Measurements from ENCODE around the gene MYCBPAP. TPM values are rescaled to one million over a fixed set of nuclear protein-coding genes. Genes with fewer than 3 reads are reported as not detected.
A peak's percentile ranks its signal among the peaks of the same experiment; 100 is the strongest.

MYCBPAP gene
- total and polyA plus RNA-seq, 3 donors from 2014 or later, result 75.9 to 315 (median 91.7) TPM

DNA sequence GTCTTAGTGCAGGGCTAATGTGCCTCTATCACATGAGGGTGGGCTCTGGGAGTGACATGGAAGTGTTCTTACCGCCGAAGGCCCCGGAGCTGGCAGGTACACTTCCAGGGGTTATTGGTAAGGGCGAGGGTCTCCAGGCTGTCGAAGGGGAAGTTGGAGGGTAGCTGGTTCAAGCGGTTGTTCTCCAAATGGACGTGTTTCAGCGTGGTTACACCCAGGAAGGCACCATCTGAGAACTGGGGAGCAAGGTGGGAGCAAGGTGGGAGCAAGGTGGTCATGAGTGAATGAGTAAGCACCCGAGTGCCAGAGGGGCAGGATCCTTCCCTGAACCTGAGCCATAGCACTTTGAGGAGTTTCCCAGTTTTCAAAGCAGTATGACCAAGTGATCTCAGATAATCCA is 42.6 kb upstream of the MYCBPAP start:
- Histone ChIP-seq H3K9me3 (no peaks in the 10 kb centered on the region), H3K36me3 (ENCODE audit: low read depth, missing control alignments) (no peaks in the 10 kb centered on the region), H3K27ac (no peak overlapping the region), H3K4me3 (no peak overlapping the region), H3K27me3 (no peaks in the 10 kb centered on the region), H3K4me1 (peaks cover 33% of the 10 kb centered on the region)
- no peak for TF ChIP-seq POLR2A (IDR thresholded peaks at IDR 0.05)
- TF ChIP-seq, protein P1, sequence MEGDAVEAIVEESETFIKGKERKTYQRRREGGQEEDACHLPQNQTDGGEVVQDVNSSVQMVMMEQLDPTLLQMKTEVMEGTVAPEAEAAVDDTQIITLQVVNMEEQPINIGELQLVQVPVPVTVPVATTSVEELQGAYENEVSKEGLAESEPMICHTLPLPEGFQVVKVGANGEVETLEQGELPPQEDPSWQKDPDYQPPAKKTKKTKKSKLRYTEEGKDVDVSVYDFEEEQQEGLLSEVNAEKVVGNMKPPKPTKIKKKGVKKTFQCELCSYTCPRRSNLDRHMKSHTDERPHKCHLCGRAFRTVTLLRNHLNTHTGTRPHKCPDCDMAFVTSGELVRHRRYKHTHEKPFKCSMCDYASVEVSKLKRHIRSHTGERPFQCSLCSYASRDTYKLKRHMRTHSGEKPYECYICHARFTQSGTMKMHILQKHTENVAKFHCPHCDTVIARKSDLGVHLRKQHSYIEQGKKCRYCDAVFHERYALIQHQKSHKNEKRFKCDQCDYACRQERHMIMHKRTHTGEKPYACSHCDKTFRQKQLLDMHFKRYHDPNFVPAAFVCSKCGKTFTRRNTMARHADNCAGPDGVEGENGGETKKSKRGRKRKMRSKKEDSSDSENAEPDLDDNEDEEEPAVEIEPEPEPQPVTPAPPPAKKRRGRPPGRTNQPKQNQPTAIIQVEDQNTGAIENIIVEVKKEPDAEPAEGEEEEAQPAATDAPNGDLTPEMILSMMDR (IDR thresholded peaks at IDR 0.05), result no peak
- intact Hi-C loops (cut with DNase I; ENCODE audit: low total_unique reads), result no loop called here
- WGBS, 2 donors, result 94 to 99% methylated on average over 9 of the region's 9 CpGs
- DNase-seq, result no peak

DNA sequence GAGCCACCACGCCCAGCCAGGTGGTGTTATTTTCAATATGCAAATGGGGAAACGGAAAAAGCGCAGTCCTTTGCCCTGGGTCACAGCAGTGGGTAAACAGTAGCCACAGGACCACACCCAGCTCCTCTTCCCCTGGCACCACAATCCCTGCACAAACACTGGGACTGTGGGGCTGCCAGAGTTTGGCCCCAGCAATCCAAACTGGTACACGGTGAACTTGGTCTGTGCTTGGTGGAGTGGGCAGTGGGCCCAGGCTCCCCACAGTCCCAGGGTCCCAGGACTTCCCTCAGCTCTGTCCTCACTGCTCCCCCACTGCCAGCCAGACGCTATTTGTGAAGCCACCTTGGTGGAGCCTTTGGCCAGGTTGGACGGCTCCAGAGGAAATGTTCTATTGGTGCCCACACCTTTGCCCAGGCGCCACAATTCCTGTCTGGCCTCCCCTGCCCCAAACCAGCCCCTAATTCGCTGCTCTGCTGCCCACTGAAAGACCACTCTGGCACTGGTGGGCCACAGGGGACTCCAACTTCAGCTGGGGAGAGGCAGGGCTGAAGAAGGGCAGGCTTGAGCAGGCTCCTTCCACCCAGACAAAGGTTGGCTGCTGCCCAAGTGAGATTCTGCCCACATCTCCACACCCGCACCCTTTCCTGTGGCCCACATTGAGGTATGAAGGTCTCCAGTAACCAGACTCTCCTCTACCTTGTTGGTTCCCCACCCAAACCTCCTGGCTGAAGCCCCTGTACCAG is 41.7 kb upstream of the MYCBPAP start:
- WGBS, 2 donors, result 77 to 92% methylated on average over 5 to 9 of the region's 9 CpGs

GRCh38 chr17:50467114-50467854 is 41.0 kb upstream of the MYCBPAP start:
- intact Hi-C loops (cut with DNase I; ENCODE audit: low total_unique reads), result no loop called here
- Histone ChIP-seq H3K4me3 (no peak overlapping the region), H3K27ac (no peak overlapping the region), H3K36me3 (ENCODE audit: low read depth, missing control alignments) (no peaks in the 10 kb centered on the region), H3K9me3 (no peaks in the 10 kb centered on the region), H3K4me1 (peaks cover 45% of the 10 kb centered on the region), H3K27me3 (no peaks in the 10 kb centered on the region)
- TF ChIP-seq, protein P1 (IDR thresholded peaks at IDR 0.05), result no peak
- WGBS, 2 donors, result 69 to 93% methylated on average over 3 to 7 of the region's 7 CpGs
- no peak for DNase-seq

More for the DNA sequence above, 41.7 kb upstream of the MYCBPAP start:
- no peak for DNase-seq
- H3K4me1 ChIP-seq, result peaks cover 42% of the 10 kb centered on the region
- no peaks in the 10 kb centered on the region for H3K27me3 ChIP-seq
- no peaks in the 10 kb centered on the region for H3K9me3 ChIP-seq
- H3K4me3 ChIP-seq, result no peak overlapping the region
- H3K36me3 ChIP-seq (ENCODE audit: low read depth, missing control alignments), result no peaks in the 10 kb centered on the region
- intact Hi-C loops (cut with DNase I; ENCODE audit: low total_unique reads), result no loop called here
- no peak overlapping the region for H3K27ac ChIP-seq
- TF ChIP-seq POLR2A (IDR thresholded peaks at IDR 0.05), result no peak
- TF ChIP-seq, protein P1 (IDR thresholded peaks at IDR 0.05), result no peak

GRCh38 chr17:50467855-50468303 is 40.4 kb upstream of the MYCBPAP start:
- H3K4me1 ChIP-seq, result peaks cover 45% of the 10 kb centered on the region
- H3K4me3 ChIP-seq, result peak overlapping the region in 1 of 2 donors; percentile 53
- H3K9me3 ChIP-seq, result no peaks in the 10 kb centered on the region
- TF ChIP-seq, protein P1 (IDR thresholded peaks at IDR 0.05), result no peak
- TF ChIP-seq POLR2A (IDR thresholded peaks at IDR 0.05), result no peak
- intact Hi-C loops (cut with DNase I; ENCODE audit: low total_unique reads), result no loop called here
- 80 to 81% methylated on average over 1 to 13 of the region's 13 CpGs for WGBS, 2 donors
- H3K27ac ChIP-seq, result no peak overlapping the region
- H3K27me3 ChIP-seq, result no peaks in the 10 kb centered on the region
- no peak for DNase-seq
- H3K36me3 ChIP-seq (ENCODE audit: low read depth, missing control alignments), result no peaks in the 10 kb centered on the region

All from testis (tissue), 3 donors.